Right atrium auricular region (tissue), 2 donors: ENCODE data around the gene RARRES2. TPM values are rescaled to one million over a fixed set of nuclear protein-coding genes. Genes with fewer than 3 reads are reported as not detected.
"Not testable (repeated sequence)": the region's sequence is repeated elsewhere in the genome, so short reads cannot be mapped to it uniquely, and the experiment has no call there.

Source experiments
- DNase-seq: peaks from one replicate; pipeline ENCODE4 v3.0.0-alpha.2; 2019; ENCODE audit warnings: low spot score
- H3K27ac ChIP-seq, 2 donors: fragments of 200-600 bp; sonication (generic); 1 replicate in 1 of 2; 2 replicates in 1 of 2; pipeline ENCODE4 v1.5.1; 2016 to 2019
- H3K27me3 ChIP-seq, 2 donors: fragments of 200-600 bp; sonication (generic); one replicate each; pipeline versions ENCODE4 v1.5.1 to v1.6.0; 2017 to 2019
- H3K36me3 ChIP-seq: fragments of 200-600 bp; sonication (generic); one replicate; pipeline ENCODE4 v1.5.1; 2016
- H3K4me1 ChIP-seq, 2 donors: fragments of 200-600 bp; sonication (generic); one replicate each; pipeline versions ENCODE4 v1.5.1 to v1.6.0; 2017 to 2019
- H3K4me3 ChIP-seq, 2 donors: fragments of 200-600 bp; sonication (generic); 1 replicate in 1 of 2; 2 replicates in 1 of 2; pipeline ENCODE4 v1.5.1; 2017 to 2019; ENCODE audit warnings: mild to moderate bottlenecking in 1 of 2, moderate library complexity in 1 of 2
- H3K9me3 ChIP-seq, 2 donors: fragments of 200-600 bp; sonication (generic); one replicate each; pipeline ENCODE4 v1.5.1; 2019
- total RNA-seq, 2 donors: library from RNA; depleted of rRNA; stranded (reverse); fragments of >200 nt; gene quantifications; one replicate each; pipeline ENCODE4 v1.1.0, GENCODE V29; 2016
- TF ChIP-seq, protein P1 (sequence below), 2 donors: fragments of 200-600 bp; sonication (generic); IDR thresholded peaks; one replicate each; pipeline ENCODE4 v1.5.1; 2019; ENCODE audit warnings: antibody characterized with exemption in 2 of 2

RARRES2 gene
- 100 to 1,000 TPM; 105 to 197 TPM for total RNA-seq

GRCh38 chr7:150341263-150342120 is at the start of gene RARRES2:
Gene RARRES2, minus strand, starts transcription at chr7:150341629. Its CDS starts 1,020 bp downstream, at chr7:150340609.
- H3K36me3 ChIP-seq: no peaks in the 10 kb centered on the region
- DNase-seq: no peak
- no peaks in the 10 kb centered on the region for H3K27me3 ChIP-seq
- peaks cover 0 to 8% of the 10 kb centered on the region in 2 donors for H3K9me3 ChIP-seq
- peak within 1 kb of the TSS; percentile 39 to 53 for H3K4me3 ChIP-seq
- peaks cover 0 to 32% of the 10 kb centered on the region in 2 donors for H3K4me1 ChIP-seq
- TF ChIP-seq, protein P1, sequence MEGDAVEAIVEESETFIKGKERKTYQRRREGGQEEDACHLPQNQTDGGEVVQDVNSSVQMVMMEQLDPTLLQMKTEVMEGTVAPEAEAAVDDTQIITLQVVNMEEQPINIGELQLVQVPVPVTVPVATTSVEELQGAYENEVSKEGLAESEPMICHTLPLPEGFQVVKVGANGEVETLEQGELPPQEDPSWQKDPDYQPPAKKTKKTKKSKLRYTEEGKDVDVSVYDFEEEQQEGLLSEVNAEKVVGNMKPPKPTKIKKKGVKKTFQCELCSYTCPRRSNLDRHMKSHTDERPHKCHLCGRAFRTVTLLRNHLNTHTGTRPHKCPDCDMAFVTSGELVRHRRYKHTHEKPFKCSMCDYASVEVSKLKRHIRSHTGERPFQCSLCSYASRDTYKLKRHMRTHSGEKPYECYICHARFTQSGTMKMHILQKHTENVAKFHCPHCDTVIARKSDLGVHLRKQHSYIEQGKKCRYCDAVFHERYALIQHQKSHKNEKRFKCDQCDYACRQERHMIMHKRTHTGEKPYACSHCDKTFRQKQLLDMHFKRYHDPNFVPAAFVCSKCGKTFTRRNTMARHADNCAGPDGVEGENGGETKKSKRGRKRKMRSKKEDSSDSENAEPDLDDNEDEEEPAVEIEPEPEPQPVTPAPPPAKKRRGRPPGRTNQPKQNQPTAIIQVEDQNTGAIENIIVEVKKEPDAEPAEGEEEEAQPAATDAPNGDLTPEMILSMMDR (IDR thresholded peaks at IDR 0.05): no peak
- H3K27ac ChIP-seq: peak within 1 kb of the TSS; percentile 70 to 71

DNA sequence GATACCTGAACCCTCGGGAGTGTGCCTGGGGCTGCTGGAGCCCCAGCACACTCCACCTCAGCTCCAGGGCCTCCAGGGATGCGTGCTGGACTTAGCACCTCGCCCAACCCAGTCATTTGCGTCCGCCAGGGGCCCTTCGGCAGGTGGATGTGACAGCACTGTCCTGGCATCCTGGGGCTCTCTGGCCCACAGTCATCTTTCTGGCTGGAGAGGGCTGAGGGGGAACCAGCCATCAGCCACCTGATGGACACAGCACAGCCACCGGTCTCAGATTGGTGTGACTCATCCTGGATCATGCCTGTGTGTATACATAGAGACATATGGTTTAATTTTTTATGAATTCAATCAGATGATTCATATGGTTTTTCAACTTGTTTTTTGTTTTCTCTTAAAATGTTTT is 48.8 kb upstream of the RARRES2 start:
- no peak for DNase-seq
- TF ChIP-seq, protein P1 (IDR thresholded peaks at IDR 0.05): no peak
- no peak overlapping the region for H3K27ac ChIP-seq
- no peaks in the 10 kb centered on the region for H3K9me3 ChIP-seq
- no peak overlapping the region for H3K4me3 ChIP-seq
- peaks cover 0 to 6% of the 10 kb centered on the region in 2 donors for H3K4me1 ChIP-seq
- H3K36me3 ChIP-seq: no peaks in the 10 kb centered on the region
- no peaks in the 10 kb centered on the region for H3K27me3 ChIP-seq

GRCh38 chr7:150389532-150389816 is 48.0 kb upstream of the RARRES2 start:
- TF ChIP-seq, protein P1 (IDR thresholded peaks at IDR 0.05): no peak
- Histone ChIP-seq H3K9me3 (no peaks in the 10 kb centered on the region), H3K27me3 (no peaks in the 10 kb centered on the region), H3K27ac (no peak overlapping the region), H3K4me1 (peaks cover 0 to 7% of the 10 kb centered on the region in 2 donors), H3K36me3 (no peaks in the 10 kb centered on the region), H3K4me3 (no peak overlapping the region)
- no peak for DNase-seq

- peak overlapping the region; percentile 58 to 60 for H3K27ac ChIP-seq
- no peaks in the 10 kb centered on the region for H3K9me3 ChIP-seq
- peak; percentile 75 for DNase-seq
- no peak overlapping the region for H3K4me3 ChIP-seq
- H3K36me3 ChIP-seq: no peaks in the 10 kb centered on the region
- TF ChIP-seq, protein P1 (IDR thresholded peaks at IDR 0.05): peak; percentile 72 to 83
- peaks cover 0 to 12% of the 10 kb centered on the region in 2 donors for H3K4me1 ChIP-seq
- H3K27me3 ChIP-seq: no peaks in the 10 kb centered on the region
These were observed 47.5 kb upstream of the RARRES2 start for GRCh38 chr7:150388709-150389531.

GRCh38 chr7:150388306-150388705 is 46.9 kb upstream of the RARRES2 start:
- no peaks in the 10 kb centered on the region for H3K9me3 ChIP-seq
- H3K27me3 ChIP-seq: no peaks in the 10 kb centered on the region
- peaks cover 0 to 17% of the 10 kb centered on the region in 2 donors for H3K4me1 ChIP-seq
- TF ChIP-seq, protein P1 (IDR thresholded peaks at IDR 0.05): no peak
- H3K27ac ChIP-seq: peak overlapping the region; percentile 58 to 60
- H3K36me3 ChIP-seq: no peaks in the 10 kb centered on the region
- H3K4me3 ChIP-seq: no peak overlapping the region
- no peak for DNase-seq

DNA sequence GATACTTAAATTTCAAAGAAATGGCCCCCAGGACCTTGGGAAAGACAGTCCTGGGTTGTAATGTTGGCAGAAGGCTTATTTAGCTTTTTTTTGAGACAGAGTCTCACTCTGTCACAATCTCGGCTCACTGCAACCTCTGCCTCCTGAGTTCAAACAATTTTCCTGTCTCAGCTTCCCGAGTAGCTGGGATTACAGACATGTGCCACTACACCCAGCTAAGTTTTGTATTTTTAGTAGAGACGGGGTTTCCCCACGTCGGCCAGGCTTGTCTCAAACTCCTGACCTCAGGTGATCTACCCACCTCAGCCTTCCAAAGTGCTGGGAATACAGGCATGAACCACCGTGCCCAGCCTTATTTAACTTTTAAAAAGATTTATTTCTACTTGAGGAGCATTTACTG is 44.5 kb upstream of the RARRES2 start:
- DNase-seq, H3K36me3 ChIP-seq, H3K27ac ChIP-seq, H3K4me3 ChIP-seq, H3K9me3 ChIP-seq, H3K27me3 ChIP-seq: not testable (repeated sequence)
- peaks cover 0 to 27% of the 10 kb centered on the region in 2 donors for H3K4me1 ChIP-seq
